ENCODE measurements around the gene ZNF750.

Gene ZNF750

DNA sequence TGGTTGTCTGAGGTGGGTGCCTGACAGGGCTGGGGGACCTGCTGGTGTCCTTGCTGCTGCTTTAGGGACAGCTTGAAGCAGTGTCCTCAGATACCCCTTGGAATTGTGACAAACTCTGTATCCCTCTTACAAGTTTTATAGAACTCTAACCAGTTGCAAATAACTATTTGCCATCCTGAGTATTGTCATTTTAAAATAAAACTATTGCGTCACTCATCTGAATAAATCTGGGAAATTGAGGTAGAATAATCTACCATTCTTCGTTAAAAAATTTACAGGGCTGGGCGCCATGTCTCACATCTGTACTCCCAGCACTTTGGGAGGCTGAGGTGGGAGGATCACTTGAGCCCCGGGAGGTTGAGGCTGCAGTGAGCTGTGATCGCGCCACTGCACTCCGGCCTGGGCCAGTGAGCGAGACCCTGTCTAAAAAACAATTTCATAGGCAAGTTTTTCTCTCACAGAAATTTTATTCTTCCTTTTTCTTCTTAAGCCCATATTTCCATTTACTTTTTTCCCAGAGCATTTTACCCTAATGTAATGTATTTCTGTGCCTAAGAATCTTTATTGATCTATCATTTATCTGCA is 14.2 kb downstream of the ZNF750 start:
- Histone ChIP-seq H3K36me3 (ENCODE audit: control insufficient read depth, insufficient read depth, low read length) (peaks cover 29% of the 10 kb centered on the region), H3K4me3 (ENCODE audit: low read depth, low read length) (no peak overlapping the region), H3K9me3 (ENCODE audit: control insufficient read depth, insufficient read depth, low read length) (no peaks in the 10 kb centered on the region), H3K9ac (ENCODE audit: low read depth, low read length) (no peak overlapping the region), H3K4me1 (ENCODE audit: control insufficient read depth, insufficient read depth, low read length) (peaks cover 8% of the 10 kb centered on the region), H3K27me3 (ENCODE audit: control insufficient read depth, insufficient read depth, low read length) (no peaks in the 10 kb centered on the region)

DNA sequence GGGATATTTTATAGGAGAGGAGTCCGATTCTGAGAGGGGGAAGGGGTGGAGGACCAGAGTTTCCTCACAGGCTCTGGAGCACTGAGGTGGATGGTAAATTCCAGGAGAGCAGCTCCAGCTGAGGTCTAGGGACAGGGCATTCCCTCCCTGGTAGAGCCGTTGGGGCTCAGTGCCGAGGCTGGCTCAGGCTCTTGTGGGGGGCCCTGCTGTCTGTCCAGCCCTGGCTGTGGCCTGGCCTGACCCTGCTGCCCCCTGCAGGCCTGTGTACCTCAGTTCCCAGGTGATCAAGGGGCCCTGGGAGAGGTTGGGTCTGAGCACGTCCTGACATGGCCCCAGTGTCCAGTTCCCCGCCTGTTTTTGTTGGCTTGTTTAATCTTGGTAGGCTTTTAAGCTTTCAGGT is 16.8 kb downstream of the ZNF750 start:
- peaks cover 8% of the 10 kb centered on the region for H3K4me1 ChIP-seq (ENCODE audit: control insufficient read depth, insufficient read depth, low read length)
- H3K9me3 ChIP-seq (ENCODE audit: control insufficient read depth, insufficient read depth, low read length) = peaks cover 3% of the 10 kb centered on the region
- H3K27me3 ChIP-seq (ENCODE audit: control insufficient read depth, insufficient read depth, low read length) = no peaks in the 10 kb centered on the region
- H3K36me3 ChIP-seq (ENCODE audit: control insufficient read depth, insufficient read depth, low read length) = peaks cover 27% of the 10 kb centered on the region
- H3K4me3 ChIP-seq (ENCODE audit: low read depth, low read length) = no peak overlapping the region
- no peak overlapping the region for H3K9ac ChIP-seq (ENCODE audit: low read depth, low read length)

DNA sequence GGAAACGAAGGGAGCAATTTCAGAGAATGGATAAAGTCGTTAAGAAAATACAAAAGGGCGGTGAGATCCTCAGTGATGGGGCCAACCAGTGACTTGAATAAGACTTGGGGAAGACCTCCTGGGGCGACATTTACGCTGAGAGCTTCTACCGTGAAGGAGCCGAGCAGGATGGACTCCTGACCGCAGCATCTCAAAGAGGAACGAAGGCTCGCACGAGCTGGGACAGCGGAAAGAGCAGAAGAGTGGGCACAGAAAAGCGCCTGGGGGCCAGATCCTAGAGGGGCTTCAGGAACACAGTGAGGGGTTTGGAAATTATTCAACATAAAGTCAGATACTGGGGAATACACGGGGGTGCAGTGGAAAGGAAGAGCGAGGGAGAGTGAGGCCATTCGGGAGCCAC is 17.5 kb downstream of the ZNF750 start:
- H3K9ac ChIP-seq (ENCODE audit: low read depth, low read length) = no peak overlapping the region
- H3K4me3 ChIP-seq (ENCODE audit: low read depth, low read length) = no peak overlapping the region
- peaks cover 27% of the 10 kb centered on the region for H3K36me3 ChIP-seq (ENCODE audit: control insufficient read depth, insufficient read depth, low read length)
- peaks cover 3% of the 10 kb centered on the region for H3K9me3 ChIP-seq (ENCODE audit: control insufficient read depth, insufficient read depth, low read length)
- H3K4me1 ChIP-seq (ENCODE audit: control insufficient read depth, insufficient read depth, low read length) = peaks cover 8% of the 10 kb centered on the region
- H3K27me3 ChIP-seq (ENCODE audit: control insufficient read depth, insufficient read depth, low read length) = no peaks in the 10 kb centered on the region

DNA sequence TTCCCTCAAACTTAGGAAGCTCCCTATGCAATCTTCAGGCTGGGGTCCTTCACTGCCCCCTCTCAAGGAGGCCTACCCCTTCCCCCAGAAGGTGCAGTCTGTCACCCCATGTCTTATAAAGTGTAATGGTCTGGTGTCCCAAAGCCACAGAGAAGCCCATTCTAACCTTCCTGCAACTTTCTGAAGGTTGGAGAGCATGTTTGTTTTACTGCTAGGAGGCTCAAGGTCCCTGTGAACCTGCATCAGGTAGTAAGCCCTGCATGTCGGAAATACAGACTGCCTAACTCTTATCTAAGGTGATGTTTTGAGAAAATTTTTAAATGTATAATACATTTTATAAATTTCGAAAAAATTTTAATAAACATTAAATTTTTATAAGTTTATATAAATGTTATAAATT is 18.3 kb downstream of the ZNF750 start:
- Histone ChIP-seq H3K9ac (ENCODE audit: low read depth, low read length) (no peak overlapping the region), H3K4me3 (ENCODE audit: low read depth, low read length) (no peak overlapping the region), H3K36me3 (ENCODE audit: control insufficient read depth, insufficient read depth, low read length) (peaks cover 28% of the 10 kb centered on the region), H3K4me1 (ENCODE audit: control insufficient read depth, insufficient read depth, low read length) (peaks cover 8% of the 10 kb centered on the region), H3K9me3 (ENCODE audit: control insufficient read depth, insufficient read depth, low read length) (peaks cover 3% of the 10 kb centered on the region), H3K27me3 (ENCODE audit: control insufficient read depth, insufficient read depth, low read length) (no peaks in the 10 kb centered on the region)

DNA sequence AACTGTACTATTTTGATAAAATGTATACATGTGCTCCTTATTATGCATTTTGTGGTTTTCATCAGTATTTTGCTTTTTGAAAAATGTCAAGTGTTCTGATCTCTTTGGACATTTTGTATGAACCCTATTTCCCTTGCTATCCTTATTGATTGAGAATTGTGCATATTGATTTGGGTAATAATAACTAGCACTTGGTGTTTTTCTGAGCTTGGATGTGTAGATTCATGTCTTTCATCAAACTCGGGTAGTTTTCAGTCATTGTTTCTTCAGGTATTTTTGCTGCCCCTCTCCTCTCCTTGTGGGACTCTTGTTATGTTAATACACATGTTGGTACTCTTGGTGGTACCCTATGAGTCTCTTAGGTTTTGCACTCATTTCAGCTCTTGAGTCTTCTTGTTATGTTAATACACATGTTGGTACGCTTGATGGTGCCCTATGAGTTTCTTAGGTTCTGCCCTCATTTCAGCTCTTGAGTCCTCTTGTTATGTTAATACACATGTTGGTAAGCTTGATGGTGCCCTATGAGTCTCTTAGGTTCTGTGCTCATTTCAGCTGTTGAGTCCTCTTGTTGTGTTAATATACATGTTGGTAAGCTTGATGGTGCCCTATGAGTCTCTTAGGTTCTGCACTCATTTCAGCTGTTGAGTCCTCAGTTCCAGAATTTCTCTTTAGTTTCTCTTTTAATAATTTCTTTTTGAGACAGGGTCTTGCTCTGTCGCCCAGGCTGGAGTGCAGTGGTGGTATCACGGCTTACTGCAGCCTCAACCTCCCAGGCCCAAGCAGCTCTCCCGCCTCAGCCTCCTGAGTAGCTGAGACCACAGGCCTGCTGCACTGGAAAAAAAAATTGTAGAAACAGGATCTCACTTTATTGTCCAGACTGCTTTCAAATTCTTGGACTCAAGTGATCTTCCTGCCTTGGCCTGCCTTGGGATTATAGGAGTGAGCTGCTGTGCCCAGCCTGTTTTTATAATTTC is 19.3 kb downstream of the ZNF750 start:
- Histone ChIP-seq H3K27me3 (ENCODE audit: control insufficient read depth, insufficient read depth, low read length) (no peaks in the 10 kb centered on the region), H3K4me1 (ENCODE audit: control insufficient read depth, insufficient read depth, low read length) (peaks cover 8% of the 10 kb centered on the region), H3K36me3 (ENCODE audit: control insufficient read depth, insufficient read depth, low read length) (peaks cover 37% of the 10 kb centered on the region), H3K9ac (ENCODE audit: low read depth, low read length) (no peak overlapping the region), H3K9me3 (ENCODE audit: control insufficient read depth, insufficient read depth, low read length) (peaks cover 3% of the 10 kb centered on the region), H3K4me3 (ENCODE audit: low read depth, low read length) (no peak overlapping the region)

DNA sequence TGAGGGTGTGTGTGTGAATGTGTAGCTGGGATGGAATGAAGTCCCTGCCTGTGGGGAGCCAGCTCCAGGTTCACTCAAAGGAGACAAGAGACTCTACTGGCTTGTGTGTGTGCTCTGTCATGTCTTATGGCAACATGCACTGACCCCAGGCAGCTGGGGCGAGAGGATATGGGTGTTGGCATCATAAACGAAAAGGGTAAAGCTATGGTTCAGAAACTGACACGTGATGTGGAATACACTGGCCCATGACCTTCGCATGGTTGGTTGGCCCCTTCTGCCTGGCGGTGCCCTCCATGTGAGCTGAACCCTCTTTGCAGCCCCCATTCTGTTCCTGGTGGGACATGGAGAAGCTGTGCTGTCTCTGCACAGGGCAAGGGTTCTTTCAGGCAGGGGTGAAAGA is 21.9 kb downstream of the ZNF750 start:
- peaks cover 56% of the 10 kb centered on the region for H3K36me3 ChIP-seq (ENCODE audit: control insufficient read depth, insufficient read depth, low read length)
- peaks cover 6% of the 10 kb centered on the region for H3K4me1 ChIP-seq (ENCODE audit: control insufficient read depth, insufficient read depth, low read length)
- peaks cover 3% of the 10 kb centered on the region for H3K9me3 ChIP-seq (ENCODE audit: control insufficient read depth, insufficient read depth, low read length)
- H3K27me3 ChIP-seq (ENCODE audit: control insufficient read depth, insufficient read depth, low read length) = no peaks in the 10 kb centered on the region
- H3K9ac ChIP-seq (ENCODE audit: low read depth, low read length) = no peak overlapping the region
- no peak overlapping the region for H3K4me3 ChIP-seq (ENCODE audit: low read depth, low read length)

DNA sequence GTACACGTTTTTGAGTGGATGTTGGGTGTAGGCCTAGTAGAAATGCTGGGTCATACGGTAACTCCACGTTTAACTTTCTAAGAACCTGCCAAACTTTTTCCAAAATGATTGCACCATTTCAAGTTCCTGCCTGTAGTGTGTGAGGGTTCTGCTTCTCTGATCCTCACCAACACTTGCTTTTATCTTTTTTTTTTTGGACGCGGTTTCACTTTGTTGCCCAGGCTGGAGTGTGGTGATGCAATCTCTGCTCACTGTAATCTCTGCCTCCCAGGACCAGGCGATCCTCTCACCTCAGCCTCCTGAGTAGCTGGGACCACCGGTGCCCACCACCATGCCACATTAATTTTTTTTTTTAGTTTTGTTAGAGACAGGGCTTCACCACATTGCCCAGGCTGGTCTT is 23.5 kb downstream of the ZNF750 start:
- peaks cover 4% of the 10 kb centered on the region for H3K4me1 ChIP-seq (ENCODE audit: control insufficient read depth, insufficient read depth, low read length)
- no peaks in the 10 kb centered on the region for H3K27me3 ChIP-seq (ENCODE audit: control insufficient read depth, insufficient read depth, low read length)
- H3K9ac ChIP-seq (ENCODE audit: low read depth, low read length) = no peak overlapping the region
- peaks cover 64% of the 10 kb centered on the region for H3K36me3 ChIP-seq (ENCODE audit: control insufficient read depth, insufficient read depth, low read length)
- H3K9me3 ChIP-seq (ENCODE audit: control insufficient read depth, insufficient read depth, low read length) = peaks cover 3% of the 10 kb centered on the region
- no peak overlapping the region for H3K4me3 ChIP-seq (ENCODE audit: low read depth, low read length)

DNA sequence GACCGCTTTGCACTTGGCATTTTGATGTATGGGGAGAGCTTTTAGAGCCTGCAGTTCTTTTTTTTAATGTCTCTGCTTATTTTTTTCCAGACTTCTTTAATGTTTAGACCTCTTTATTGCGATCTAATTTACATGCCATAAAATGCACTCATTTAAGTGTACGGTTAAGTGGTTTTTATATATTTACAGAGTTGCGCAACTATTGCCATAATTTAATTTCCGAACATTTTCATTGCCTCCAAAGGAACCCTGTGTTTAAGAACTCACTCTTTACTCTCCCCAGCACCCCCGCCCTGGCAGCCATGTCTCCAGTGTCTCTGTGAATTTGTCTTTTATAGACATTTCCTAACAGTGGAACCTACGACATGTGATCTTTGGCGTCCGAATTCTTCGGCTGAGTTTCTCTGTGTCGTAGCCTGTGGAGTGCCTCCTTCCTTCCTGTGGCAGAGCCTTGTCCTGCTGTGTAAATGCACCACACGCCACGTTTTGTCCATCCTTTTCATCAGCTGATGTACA is 24.0 kb downstream of the ZNF750 start:
- H3K4me3 ChIP-seq (ENCODE audit: low read depth, low read length) = no peak overlapping the region
- H3K4me1 ChIP-seq (ENCODE audit: control insufficient read depth, insufficient read depth, low read length) = no peaks in the 10 kb centered on the region
- no peak overlapping the region for H3K9ac ChIP-seq (ENCODE audit: low read depth, low read length)
- H3K36me3 ChIP-seq (ENCODE audit: control insufficient read depth, insufficient read depth, low read length) = peaks cover 69% of the 10 kb centered on the region
- no peaks in the 10 kb centered on the region for H3K27me3 ChIP-seq (ENCODE audit: control insufficient read depth, insufficient read depth, low read length)
- peaks cover 3% of the 10 kb centered on the region for H3K9me3 ChIP-seq (ENCODE audit: control insufficient read depth, insufficient read depth, low read length)

DNA sequence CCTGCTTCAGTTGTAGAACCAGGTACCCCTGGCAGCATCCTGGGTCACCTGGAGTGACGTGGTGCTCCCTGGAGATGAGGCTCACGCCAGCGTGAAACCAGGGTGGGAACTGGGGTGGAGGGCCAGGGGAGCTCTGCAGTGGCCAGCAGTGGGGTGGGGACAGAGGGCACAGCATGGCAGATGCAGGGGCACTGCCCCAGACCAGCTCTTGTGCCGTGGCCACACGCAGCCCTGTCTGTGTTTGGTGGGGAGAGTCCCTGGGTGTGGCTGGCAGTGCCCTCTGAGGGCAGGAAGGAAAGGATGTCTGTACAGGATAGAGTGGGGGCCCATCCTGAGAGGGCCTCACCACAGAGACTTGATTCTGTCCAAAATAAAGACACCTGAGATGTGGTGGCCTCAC is 24.5 kb downstream of the ZNF750 start:
- Histone ChIP-seq H3K27me3 (ENCODE audit: control insufficient read depth, insufficient read depth, low read length) (no peaks in the 10 kb centered on the region), H3K9me3 (ENCODE audit: control insufficient read depth, insufficient read depth, low read length) (peaks cover 3% of the 10 kb centered on the region), H3K4me3 (ENCODE audit: low read depth, low read length) (no peak overlapping the region), H3K9ac (ENCODE audit: low read depth, low read length) (no peak overlapping the region), H3K36me3 (ENCODE audit: control insufficient read depth, insufficient read depth, low read length) (peaks cover 72% of the 10 kb centered on the region), H3K4me1 (ENCODE audit: control insufficient read depth, insufficient read depth, low read length) (no peaks in the 10 kb centered on the region)

GRCh38 chr17:82814834-82815233 is 25.0 kb downstream of the ZNF750 start:
- Histone ChIP-seq H3K4me1 (ENCODE audit: control insufficient read depth, insufficient read depth, low read length) (no peaks in the 10 kb centered on the region), H3K4me3 (ENCODE audit: low read depth, low read length) (no peak overlapping the region), H3K9me3 (ENCODE audit: control insufficient read depth, insufficient read depth, low read length) (peaks cover 3% of the 10 kb centered on the region), H3K36me3 (ENCODE audit: control insufficient read depth, insufficient read depth, low read length) (peaks cover 77% of the 10 kb centered on the region), H3K9ac (ENCODE audit: low read depth, low read length) (no peak overlapping the region), H3K27me3 (ENCODE audit: control insufficient read depth, insufficient read depth, low read length) (no peaks in the 10 kb centered on the region)

DNA sequence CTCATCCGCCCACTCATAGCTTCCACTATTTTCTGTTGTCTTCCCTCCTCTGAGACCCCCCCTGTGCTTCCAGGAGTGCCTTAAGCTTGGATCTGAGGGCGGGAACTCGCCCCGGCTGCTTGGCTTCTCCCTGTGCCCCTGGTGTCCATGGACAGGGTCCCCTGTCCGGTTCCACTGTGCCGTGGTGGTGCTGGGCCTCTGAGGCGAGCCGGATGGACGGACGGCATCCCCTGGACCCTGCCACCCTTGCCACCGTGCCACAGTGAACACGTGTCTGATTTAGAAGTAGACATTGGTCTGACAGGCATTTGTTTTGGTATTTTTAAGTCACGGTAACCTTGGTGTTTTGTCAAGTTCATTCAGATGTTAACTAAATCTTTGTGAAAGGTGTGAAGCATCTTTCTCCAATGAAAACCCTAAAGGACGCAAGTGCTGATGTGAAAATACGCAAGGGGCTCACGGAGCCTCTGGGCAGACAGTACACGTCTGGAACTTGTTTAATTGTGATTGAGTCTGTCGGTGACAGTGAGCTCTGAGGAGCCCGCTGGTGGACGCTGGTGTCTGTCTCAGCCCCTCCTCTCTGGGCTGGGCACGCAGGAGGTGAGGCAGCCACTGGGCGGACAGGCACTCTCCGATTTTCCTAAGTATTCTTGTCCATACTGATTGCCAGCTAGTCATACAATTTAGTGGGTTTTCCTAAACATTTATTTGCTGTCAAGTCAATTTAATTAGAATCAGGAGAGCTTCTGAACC is 26.3 kb downstream of the ZNF750 start:
- Histone ChIP-seq H3K4me1 (ENCODE audit: control insufficient read depth, insufficient read depth, low read length) (no peaks in the 10 kb centered on the region), H3K9ac (ENCODE audit: low read depth, low read length) (no peak overlapping the region), H3K9me3 (ENCODE audit: control insufficient read depth, insufficient read depth, low read length) (no peaks in the 10 kb centered on the region), H3K27me3 (ENCODE audit: control insufficient read depth, insufficient read depth, low read length) (no peaks in the 10 kb centered on the region), H3K36me3 (ENCODE audit: control insufficient read depth, insufficient read depth, low read length) (peaks cover 77% of the 10 kb centered on the region), H3K4me3 (ENCODE audit: low read depth, low read length) (no peak overlapping the region)
